Right kidney (tissue), 9 donors: ENCODE results near the gene LAMTOR4.

ENCODE experiments used
- DNase-seq: peaks from one replicate; pipeline ENCODE4 v3.0.0-alpha.2; 2016
- long read RNA-seq, 8 donors: transcript quantifications; one replicate each; lab custom pipeline, GENCODE V29; 2026

LAMTOR4 gene
- long read RNA-seq, donor 1, transcript LAMTOR4-205 (4 exons, 621 nt) = minor isoform, 17 of 175 reads
- long read RNA-seq, donor 1, transcript LAMTOR4-201 (4 exons, 605 nt) = major isoform, 113 of 175 reads
- long read RNA-seq, donor 1, transcript LAMTOR4-204 (3 exons, 371 nt) = minor isoform, 24 of 175 reads
- long read RNA-seq, donor 1, partial matches to known transcripts = 12 of 175 reads
- long read RNA-seq, donor 1, other reads (novel, unspliced or antisense) = 0 of 175 reads
- long read RNA-seq, donor 2, transcript LAMTOR4-201 (4 exons, 605 nt) = major isoform, 63 of 119 reads
- long read RNA-seq, donor 2, transcript LAMTOR4-205 (4 exons, 621 nt) = minor isoform, 9 of 119 reads
- long read RNA-seq, donor 2, transcript LAMTOR4-204 (3 exons, 371 nt) = minor isoform, 16 of 119 reads
- long read RNA-seq, donor 2, partial matches to known transcripts = 23 of 119 reads
- long read RNA-seq, donor 2, other reads (novel, unspliced or antisense) = 0 of 119 reads
- long read RNA-seq, donor 3, transcript LAMTOR4-204 (3 exons, 371 nt) = minor isoform, 12 of 62 reads
- long read RNA-seq, donor 3, transcript LAMTOR4-201 (4 exons, 605 nt) = major isoform, 37 of 62 reads
- long read RNA-seq, donor 3, partial matches to known transcripts = 6 of 62 reads
- long read RNA-seq, donor 3, other reads (novel, unspliced or antisense) = 0 of 62 reads
- long read RNA-seq, donor 4, transcript LAMTOR4-201 (4 exons, 605 nt) = major isoform, 43 of 64 reads
- long read RNA-seq, donor 4, transcript LAMTOR4-204 (3 exons, 371 nt) = minor isoform, 14 of 64 reads
- long read RNA-seq, donor 4, partial matches to known transcripts = 0 of 64 reads
- long read RNA-seq, donor 4, other reads (novel, unspliced or antisense) = 0 of 64 reads
- long read RNA-seq, donor 5, transcript LAMTOR4-205 (4 exons, 621 nt) = minor isoform, 9 of 119 reads
- long read RNA-seq, donor 5, transcript LAMTOR4-204 (3 exons, 371 nt) = minor isoform, 20 of 119 reads
- long read RNA-seq, donor 5, transcript LAMTOR4-201 (4 exons, 605 nt) = major isoform, 77 of 119 reads
- long read RNA-seq, donor 5, partial matches to known transcripts = 9 of 119 reads
- long read RNA-seq, donor 5, other reads (novel, unspliced or antisense) = 0 of 119 reads
- long read RNA-seq, donor 6, transcript LAMTOR4-204 (3 exons, 371 nt) = minor isoform, 16 of 115 reads
- long read RNA-seq, donor 6, transcript LAMTOR4-201 (4 exons, 605 nt) = major isoform, 74 of 115 reads
- long read RNA-seq, donor 6, transcript LAMTOR4-205 (4 exons, 621 nt) = minor isoform, 13 of 115 reads
- long read RNA-seq, donor 6, partial matches to known transcripts = 10 of 115 reads
- long read RNA-seq, donor 6, other reads (novel, unspliced or antisense) = 0 of 115 reads
- long read RNA-seq, donor 7, transcript LAMTOR4-201 (4 exons, 605 nt) = major isoform, 93 of 156 reads
- long read RNA-seq, donor 7, transcript LAMTOR4-204 (3 exons, 371 nt) = minor isoform, 25 of 156 reads
- long read RNA-seq, donor 7, transcript LAMTOR4-205 (4 exons, 621 nt) = minor isoform, 13 of 156 reads
- long read RNA-seq, donor 7, partial matches to known transcripts = 14 of 156 reads
- long read RNA-seq, donor 7, other reads (novel, unspliced or antisense) = 0 of 156 reads
- long read RNA-seq, donor 8, transcript LAMTOR4-204 (3 exons, 371 nt) = minor isoform, 10 of 95 reads
- long read RNA-seq, donor 8, transcript LAMTOR4-205 (4 exons, 621 nt) = minor isoform, 6 of 95 reads
- long read RNA-seq, donor 8, transcript LAMTOR4-201 (4 exons, 605 nt) = major isoform, 66 of 95 reads
- long read RNA-seq, donor 8, partial matches to known transcripts = 9 of 95 reads
- long read RNA-seq, donor 8, other reads (novel, unspliced or antisense) = 0 of 95 reads

DNA sequence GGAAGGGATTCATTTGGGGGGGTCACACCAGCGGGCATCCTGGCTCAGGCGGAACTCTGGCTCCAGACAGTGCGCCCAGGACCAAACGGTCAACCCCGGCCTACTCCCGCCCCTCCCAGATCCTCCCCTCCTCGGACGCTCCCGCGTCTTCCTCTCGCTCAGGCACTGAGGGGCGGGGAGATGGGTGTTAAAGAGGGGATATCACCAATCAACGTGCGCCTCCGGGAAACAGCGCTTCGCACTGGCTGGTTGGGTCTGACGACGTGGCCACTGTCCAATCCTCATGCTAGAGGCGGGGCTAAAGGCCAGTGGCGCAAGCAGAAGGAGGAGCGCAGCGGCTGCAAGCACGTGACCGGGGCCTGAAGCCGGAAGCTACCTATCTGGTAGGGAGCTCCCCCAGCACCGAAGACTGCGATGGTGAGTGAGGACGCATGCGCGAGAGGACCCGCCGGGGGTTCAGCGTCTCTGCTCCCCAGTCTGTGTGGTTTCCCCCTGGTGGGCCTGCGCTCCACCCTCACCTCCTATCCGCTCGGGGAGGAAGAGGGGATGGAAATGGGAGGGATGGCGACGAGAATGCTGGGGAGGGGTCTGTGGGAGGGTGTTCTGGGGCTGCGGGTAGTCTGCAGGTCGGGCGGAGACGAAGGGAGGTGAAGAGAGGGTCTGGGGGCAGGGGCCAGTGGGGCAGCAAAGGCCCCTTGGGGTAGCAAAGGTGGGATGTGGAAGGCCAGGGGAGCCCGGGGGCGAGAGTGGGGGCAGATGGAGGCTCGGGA, at the start of gene LAMTOR4:
TSS of gene LAMTOR4 (plus strand) at position 360 of the 770 bp plus-strand sequence. CDS start at position 415, 55 bp downstream.
- peak; percentile 89 for DNase-seq

DNA sequence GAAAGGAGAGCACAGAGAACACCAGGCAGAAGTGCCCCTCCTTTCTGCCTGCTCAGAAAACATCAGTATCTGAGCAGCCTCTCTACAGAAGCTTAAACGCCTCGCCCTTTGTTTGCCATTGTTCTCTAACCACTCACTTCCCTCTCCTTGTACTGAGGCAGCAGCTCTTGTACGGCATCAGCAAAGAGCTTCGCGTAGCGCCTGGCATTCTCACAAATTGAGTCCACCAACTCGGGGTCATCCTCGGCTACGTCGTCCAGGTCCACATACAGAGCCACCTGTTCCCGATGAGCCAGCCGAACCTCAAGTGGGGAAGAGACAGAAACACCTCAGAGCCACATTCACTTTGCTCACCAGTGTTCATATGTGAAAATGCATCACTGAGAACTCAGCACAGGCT, 49.3 kb upstream of the LAMTOR4 start:
- no peak for DNase-seq

- DNase-seq = peak; percentile 94
Measured at GRCh38 chr7:100100420-100101015, 48.2 kb upstream of the LAMTOR4 start.

DNA sequence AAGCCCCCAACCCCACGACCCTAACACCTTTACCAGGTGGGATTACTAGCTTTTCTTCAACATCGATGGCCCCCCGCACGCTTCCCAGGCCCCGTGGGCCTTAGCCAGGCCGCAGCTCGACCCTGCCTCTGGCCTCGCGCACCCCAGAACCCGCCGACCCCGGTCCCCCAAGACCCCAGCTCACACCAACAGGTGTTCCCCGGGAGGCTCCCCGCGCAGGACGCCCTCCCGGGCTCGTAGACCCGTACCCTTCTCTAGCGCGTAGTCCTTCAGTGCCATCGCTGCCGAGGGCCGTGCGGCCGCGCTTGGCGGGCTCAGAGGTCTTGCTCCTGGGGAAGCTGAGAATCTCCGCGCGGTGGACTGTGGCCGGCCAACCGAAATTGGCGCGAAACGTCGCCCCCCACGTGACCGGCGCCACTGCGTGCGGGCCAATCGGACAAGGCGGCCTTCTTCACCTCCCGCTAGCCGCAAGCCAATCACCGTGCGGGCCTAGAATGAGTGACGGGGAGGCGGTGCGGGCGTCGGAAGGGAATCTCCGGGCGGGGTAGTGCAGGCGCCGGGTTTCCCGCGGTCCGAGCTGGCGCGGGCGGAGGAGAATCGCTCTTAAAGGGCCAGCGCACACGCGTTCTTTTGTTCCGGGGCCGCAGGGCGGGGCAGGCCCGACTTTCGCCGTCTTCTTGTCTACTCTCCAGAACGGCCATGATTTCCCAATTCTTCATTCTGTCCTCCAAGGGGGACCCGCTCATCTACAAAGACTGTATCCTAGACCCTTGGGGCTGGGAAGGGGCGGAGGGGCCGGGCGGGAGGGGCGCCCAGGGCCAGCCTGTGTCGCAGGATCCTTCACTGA, 47.5 kb upstream of the LAMTOR4 start, which contains the start of the genes AP4M1 and MCM7:
TSS of gene AP4M1 (plus strand) at position 628 of the 847 bp plus-strand sequence. CDS start at position 700, 72 bp downstream.
TSS of gene MCM7 (minus strand) at position 382 of the 847 bp plus-strand sequence. CDS start at position 279, 103 bp downstream.
- DNase-seq = peak; percentile 85

GRCh38 chr7:100102950-100103840, 45.5 kb upstream of the LAMTOR4 start:
- DNase-seq = no peak

GRCh38 chr7:100105534-100105933, 43.2 kb upstream of the LAMTOR4 start:
- no peak for DNase-seq

GRCh38 chr7:100106633-100107032, 42.1 kb upstream of the LAMTOR4 start:
- no peak for DNase-seq

GRCh38 chr7:100107125-100107737, 41.5 kb upstream of the LAMTOR4 start:
- DNase-seq = no peak

DNA sequence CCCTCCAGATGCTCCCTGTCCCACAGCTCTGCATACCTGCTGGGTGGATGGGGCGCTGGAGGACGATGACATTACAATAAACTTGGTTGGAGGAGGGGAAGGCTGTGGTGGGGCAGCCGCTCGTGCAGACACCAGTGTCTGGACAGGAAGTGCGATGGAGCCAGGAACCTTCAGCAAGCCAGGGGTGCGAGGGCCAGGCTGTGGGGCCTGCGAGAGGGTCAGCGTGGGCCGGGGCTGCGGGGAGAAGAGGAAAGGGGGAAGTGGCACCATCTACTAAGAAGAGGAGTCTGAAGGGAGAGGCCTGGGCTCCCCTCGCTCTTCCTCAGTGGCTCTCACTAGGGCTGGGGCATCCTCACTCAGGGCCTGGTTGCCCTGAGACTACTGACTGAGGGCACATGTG, 40.8 kb upstream of the LAMTOR4 start:
- DNase-seq = no peak

DNA sequence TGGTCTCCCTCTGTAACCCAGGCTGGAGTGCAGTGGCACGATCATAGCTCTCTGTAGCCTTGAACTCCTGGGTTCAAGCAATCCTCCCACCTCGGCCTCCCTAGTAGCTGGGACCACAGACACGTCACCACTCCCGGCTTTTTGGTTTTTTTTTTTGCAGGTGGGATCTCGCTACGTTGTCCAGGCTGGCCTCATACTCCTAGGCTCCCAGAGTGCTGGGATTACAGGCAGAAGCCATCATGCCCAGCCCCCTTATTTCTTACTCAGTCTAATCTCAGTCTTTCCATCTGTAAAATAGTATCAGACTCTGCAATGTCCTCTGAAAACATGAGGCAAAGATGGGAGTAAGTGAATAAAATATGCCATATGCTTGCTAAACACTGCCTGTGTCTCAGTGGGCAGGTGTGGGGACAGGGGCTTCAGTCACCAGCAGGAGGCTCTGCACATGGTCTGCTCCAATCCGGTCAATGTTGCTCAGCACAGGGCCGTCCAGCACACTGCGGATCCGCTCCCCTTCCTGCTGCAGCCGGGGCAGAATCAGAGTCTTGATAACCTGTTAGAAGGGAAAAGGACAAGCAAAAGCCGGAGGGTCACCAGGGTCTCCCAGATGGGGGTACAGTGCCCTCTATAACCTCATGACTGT, 39.1 kb upstream of the LAMTOR4 start:
- no peak for DNase-seq

- no peak for DNase-seq
Measured at GRCh38 chr7:100111156-100111555, 37.6 kb upstream of the LAMTOR4 start.

- DNase-seq = no peak
Measured at GRCh38 chr7:100111914-100112313, 36.8 kb upstream of the LAMTOR4 start.

DNA sequence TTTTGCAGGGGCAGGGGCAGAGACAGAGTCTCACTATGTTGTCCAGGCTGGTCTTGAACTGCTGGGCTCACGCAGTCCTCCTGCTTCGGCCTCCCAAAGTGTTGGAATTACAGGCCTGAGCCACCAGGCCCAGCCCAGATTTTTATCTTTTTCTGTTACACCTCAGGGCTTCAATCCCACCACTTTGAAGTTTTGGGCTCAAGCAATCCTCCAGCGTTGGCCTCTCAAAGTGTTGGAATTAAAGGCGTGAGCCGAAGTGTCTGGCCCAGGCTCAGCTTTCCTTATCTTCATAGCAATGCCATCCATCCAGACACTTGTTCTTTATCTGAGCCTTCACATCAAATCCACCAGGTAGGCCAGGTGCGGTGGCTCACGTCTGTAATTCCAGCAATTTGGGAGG, 33.7 kb upstream of the LAMTOR4 start:
- DNase-seq = no peak

DNA sequence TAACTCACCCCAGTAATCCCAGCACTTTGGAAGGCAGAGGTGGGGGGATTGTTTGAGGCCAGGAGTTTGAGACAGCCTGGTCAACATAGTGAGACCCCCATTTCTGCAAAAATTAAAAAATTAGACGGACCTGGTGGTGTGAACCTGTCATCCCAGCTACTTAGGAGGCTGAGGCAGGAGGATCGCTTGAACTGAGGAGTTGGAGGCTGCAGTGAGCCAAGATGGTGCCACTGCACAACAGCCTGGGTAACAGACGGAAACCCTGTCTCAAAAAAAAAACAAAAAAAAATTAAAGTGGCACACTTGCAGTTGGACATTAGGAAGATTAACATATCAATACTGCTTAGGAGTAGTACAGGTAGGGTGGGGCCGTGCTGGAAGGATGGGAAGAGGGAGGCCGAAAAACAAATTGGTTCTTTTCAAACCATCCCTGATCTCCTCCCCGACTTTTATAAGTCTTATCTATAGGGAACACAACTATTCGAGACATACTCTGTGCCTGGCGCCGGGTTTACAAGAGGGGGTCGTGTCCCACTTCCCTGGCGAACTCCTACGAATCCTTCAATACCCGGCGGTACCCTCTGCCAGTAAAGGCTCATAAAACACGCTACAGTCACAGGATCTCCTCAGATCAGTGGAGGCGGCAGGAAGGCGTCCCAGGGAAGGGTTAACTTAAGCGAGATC, 30.2 kb upstream of the LAMTOR4 start:
- DNase-seq = no peak

DNA sequence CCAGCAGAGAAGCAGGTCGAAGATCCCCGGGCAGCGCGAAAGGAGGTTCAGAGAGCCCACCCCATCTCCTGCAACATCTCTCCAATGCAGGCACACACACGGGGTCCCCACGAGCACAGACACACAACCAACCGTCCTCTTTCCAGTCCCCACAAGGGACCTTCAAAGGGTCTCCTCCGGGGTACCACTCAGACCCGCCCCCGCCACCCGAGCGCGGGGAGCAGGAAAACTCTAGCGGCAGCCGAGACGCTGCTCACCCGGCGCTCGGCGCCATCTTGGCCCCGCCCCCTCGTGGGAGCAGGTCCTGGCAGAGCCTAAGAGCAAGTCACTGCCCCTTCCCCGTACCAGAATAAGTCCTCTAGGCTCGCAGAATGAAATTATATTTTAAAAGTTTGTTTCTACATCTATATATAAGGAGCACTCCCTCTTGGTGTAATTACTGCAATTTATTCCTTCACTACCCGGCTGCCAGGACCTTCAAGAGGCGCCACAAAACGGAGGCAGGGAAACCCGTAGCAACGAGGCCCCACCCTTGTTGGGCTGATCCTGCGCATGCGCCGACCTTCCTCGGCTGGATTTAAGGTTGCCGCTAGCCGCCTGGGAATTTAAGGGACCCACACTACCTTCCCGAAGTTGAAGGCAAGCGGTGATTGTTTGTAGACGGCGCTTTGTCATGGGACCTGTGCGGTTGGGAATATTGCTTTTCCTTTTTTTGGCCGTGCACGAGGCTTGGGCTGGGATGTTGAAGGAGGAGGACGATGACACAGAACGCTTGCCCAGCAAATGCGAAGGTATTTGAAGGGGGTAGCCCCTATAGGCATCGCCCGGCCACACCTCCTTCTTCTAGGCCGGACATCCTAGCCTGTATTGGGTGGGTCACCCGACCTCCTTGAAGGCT, 29.4 kb upstream of the LAMTOR4 start, which contains the start of the genes CNPY4 and TAF6:
TSS of gene CNPY4 (plus strand) at position 563 of the 898 bp plus-strand sequence. CDS start at position 674, 111 bp downstream.
TSS of gene TAF6 (minus strand) at position 287 of the 898 bp plus-strand sequence. CDS start 5,149 bp downstream, outside the sequence.
- DNase-seq = peak; percentile 98
